Osteoblast (primary cell): ENCODE measurements around the gene TRPM7. TPM values are rescaled to one million over a fixed set of nuclear protein-coding genes. Genes with fewer than 3 reads are reported as not detected.
A peak's percentile ranks its signal among the peaks of the same experiment; 100 is the strongest.

ENCODE experiments used
- DNase-seq: peaks from one replicate; pipeline ENCODE4 v3.0.0; 2011; ENCODE audit warnings: low spot score, mixed read lengths; ENCODE audit not compliant: insufficient read length; ENCODE audit errors: missing footprints
- H2AFZ ChIP-seq: 2 replicates; pipeline ENCODE4 v1.6.0; 2011; ENCODE audit warnings: mild to moderate bottlenecking, low read length
- H3K27ac ChIP-seq: 2 replicates; pipeline ENCODE4 v1.5.1; 2011; ENCODE audit warnings: mild to moderate bottlenecking, low read depth, low read length, moderate library complexity
- H3K27me3 ChIP-seq: 2 replicates; pipeline ENCODE4 v1.6.0; 2012; ENCODE audit warnings: mild to moderate bottlenecking, control low read depth, inconsistent platforms, low read length, moderate library complexity; ENCODE audit not compliant: insufficient read depth
- H3K36me3 ChIP-seq: 2 replicates; pipeline ENCODE4 v1.5.1; 2011; ENCODE audit warnings: mild to moderate bottlenecking, low read length, control low read depth, moderate library complexity; ENCODE audit not compliant: insufficient read depth
- H3K4me1 ChIP-seq: 2 replicates; pipeline ENCODE4 v1.5.1; 2011; ENCODE audit warnings: mild to moderate bottlenecking, low read length, control low read depth, moderate library complexity; ENCODE audit not compliant: insufficient read depth
- H3K4me2 ChIP-seq: 2 replicates; pipeline ENCODE4 v1.6.0; 2011; ENCODE audit warnings: mild to moderate bottlenecking, low read length; ENCODE audit not compliant: insufficient read depth
- H3K4me3 ChIP-seq: fragments of 200-600 bp; sonication (generic); 3 replicates; pipeline ENCODE4 v1.5.1; 2012; ENCODE audit warnings: mild to moderate bottlenecking, low read length, inconsistent platforms; ENCODE audit not compliant: insufficient read depth
- H3K79me2 ChIP-seq: 2 replicates; pipeline ENCODE4 v1.6.0; 2012; ENCODE audit warnings: mild to moderate bottlenecking, low read length, control low read depth, inconsistent platforms; ENCODE audit not compliant: insufficient read depth
- H3K9me3 ChIP-seq: 2 replicates; pipeline ENCODE4 v1.5.1; 2011; ENCODE audit warnings: low read depth, low read length, control low read depth
- H4K20me1 ChIP-seq: 2 replicates; pipeline ENCODE4 v1.6.0; 2012; ENCODE audit warnings: mild to moderate bottlenecking, low read length, control low read depth; ENCODE audit not compliant: insufficient read depth
- total RNA-seq: library from RNA; depleted of rRNA; stranded (reverse); fragments of >200 nt; gene quantifications from 2 replicates; pipeline ENCODE4 v1.2.3, GENCODE V29; 2012
- TF ChIP-seq, protein P1 (sequence below): IDR thresholded peaks from 2 replicates; pipeline ENCODE4 v1.5.1; 2011; ENCODE audit warnings: mild to moderate bottlenecking, low read depth, low read length, moderate library complexity; ENCODE audit errors: extremely low read depth

TRPM7 gene
- total RNA-seq, 1 donor: 116 TPM

DNA sequence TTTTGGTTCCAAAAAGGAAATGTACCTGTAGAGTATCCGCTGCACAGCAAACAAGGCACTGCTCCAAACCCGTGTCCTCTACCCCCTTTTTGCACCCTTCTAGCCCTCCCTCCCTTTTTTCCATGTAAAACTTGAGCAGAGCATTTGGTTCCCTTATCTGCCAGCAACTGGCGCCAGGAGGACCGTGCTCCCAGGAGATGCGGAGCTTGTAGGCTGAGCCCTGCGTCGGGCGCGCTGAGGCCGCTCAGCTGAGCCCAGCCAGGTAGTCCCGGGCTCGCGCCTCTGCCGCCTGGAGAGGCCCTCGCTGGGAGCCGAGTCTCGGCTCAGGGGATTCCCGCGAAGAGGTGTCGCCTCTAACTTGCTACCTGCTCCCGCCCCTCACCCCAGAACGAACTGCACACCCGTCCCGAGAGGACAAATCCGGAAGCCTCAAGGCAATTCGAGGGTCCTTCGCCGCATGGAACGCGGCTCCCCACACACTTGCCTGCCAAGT lies 575 bp downstream of the TRPM7 start:
- Histone ChIP-seq H3K4me1 (peaks cover 22% of the 10 kb centered on the region), H2AFZ (peak overlapping the region; percentile 97), H3K9me3 (no peaks in the 10 kb centered on the region), H3K4me2 (peak overlapping the region; percentile 78), H3K79me2 (peaks cover 54% of the 10 kb centered on the region), H3K4me3 (peak overlapping the region; percentile 99), H3K36me3 (peaks cover 9% of the 10 kb centered on the region), H4K20me1 (peaks cover 17% of the 10 kb centered on the region), H3K27ac (peak overlapping the region; percentile 93), H3K27me3 (no peaks in the 10 kb centered on the region)
- peak; percentile 77 for DNase-seq
- TF ChIP-seq, protein P1, sequence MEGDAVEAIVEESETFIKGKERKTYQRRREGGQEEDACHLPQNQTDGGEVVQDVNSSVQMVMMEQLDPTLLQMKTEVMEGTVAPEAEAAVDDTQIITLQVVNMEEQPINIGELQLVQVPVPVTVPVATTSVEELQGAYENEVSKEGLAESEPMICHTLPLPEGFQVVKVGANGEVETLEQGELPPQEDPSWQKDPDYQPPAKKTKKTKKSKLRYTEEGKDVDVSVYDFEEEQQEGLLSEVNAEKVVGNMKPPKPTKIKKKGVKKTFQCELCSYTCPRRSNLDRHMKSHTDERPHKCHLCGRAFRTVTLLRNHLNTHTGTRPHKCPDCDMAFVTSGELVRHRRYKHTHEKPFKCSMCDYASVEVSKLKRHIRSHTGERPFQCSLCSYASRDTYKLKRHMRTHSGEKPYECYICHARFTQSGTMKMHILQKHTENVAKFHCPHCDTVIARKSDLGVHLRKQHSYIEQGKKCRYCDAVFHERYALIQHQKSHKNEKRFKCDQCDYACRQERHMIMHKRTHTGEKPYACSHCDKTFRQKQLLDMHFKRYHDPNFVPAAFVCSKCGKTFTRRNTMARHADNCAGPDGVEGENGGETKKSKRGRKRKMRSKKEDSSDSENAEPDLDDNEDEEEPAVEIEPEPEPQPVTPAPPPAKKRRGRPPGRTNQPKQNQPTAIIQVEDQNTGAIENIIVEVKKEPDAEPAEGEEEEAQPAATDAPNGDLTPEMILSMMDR: no peak

DNA sequence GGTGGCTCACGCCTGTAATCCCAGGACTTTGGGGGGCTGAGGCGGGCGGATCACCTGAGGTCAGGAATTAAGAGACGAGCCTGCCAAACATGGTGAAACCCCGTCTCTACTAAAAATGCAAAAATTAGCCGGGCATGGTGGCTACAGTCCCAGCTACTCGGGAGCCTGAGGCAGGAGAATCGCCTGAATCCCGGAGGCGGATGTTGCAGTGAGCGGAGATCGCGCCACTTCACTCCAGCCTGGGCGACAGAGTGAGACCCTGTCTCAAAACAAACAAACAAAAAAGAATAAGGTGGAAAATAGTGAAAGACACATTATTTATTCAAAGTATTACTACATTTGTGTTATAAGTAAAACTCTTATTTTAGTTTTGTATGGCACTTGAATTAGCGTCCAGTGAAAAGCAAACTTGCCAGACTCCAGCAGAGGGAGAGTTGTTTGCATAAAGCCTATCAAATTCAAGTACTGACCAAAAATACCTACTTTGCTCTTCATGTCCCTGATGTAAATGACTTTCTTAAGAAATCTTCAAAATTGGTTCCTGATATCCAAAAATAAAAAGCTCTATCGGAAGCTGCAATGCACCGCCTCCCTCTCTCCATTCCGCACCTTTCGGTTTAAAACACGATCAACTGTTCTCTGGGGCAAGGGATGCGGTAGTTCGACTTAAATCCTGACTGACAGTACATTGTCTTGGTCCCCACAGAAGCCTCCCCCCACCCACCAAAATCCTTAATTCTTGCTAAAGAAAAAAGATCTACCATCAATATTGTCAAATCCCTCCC lies 1.2 kb downstream of the TRPM7 start:
- H3K4me3 ChIP-seq: peak overlapping the region; percentile 99
- no peaks in the 10 kb centered on the region for H3K27me3 ChIP-seq
- H3K79me2 ChIP-seq: peaks cover 61% of the 10 kb centered on the region
- DNase-seq: no peak
- H3K4me1 ChIP-seq: peaks cover 22% of the 10 kb centered on the region
- TF ChIP-seq, protein P1: peak; percentile 10
- peak overlapping the region; percentile 93 for H3K27ac ChIP-seq
- peaks cover 18% of the 10 kb centered on the region for H4K20me1 ChIP-seq
- peak overlapping the region; percentile 97 for H2AFZ ChIP-seq
- peaks cover 9% of the 10 kb centered on the region for H3K36me3 ChIP-seq
- H3K4me2 ChIP-seq: peak overlapping the region; percentile 78
- H3K9me3 ChIP-seq: no peaks in the 10 kb centered on the region

DNA sequence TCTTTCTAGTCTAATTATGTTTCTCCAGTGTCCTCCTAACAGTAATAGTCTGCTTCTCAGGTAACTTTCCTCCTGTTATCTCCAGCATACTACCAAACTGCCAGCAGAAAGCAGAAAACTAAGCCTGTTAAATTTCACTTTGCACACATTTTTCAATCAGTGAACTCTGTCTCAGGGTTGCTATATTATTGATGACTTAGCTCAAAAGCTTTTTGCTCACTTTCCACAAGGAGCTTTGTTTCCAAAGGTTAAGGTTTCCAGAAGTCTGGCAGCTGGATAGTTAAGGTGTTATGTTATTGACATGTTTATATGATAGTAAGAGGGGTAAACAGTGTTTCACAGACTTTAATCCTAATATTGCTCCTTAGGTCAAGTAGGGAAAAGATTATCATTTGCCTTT lies 5.1 kb downstream of the TRPM7 start:
- Histone ChIP-seq H3K4me3 (no peak overlapping the region), H3K4me1 (peaks cover 23% of the 10 kb centered on the region), H3K36me3 (peaks cover 9% of the 10 kb centered on the region), H3K9me3 (no peaks in the 10 kb centered on the region), H3K27ac (no peak overlapping the region), H4K20me1 (peaks cover 24% of the 10 kb centered on the region), H3K79me2 (peaks cover 96% of the 10 kb centered on the region), H3K27me3 (no peaks in the 10 kb centered on the region), H3K4me2 (no peak overlapping the region), H2AFZ (no peak overlapping the region)
- TF ChIP-seq, protein P1: no peak
- DNase-seq: no peak

DNA sequence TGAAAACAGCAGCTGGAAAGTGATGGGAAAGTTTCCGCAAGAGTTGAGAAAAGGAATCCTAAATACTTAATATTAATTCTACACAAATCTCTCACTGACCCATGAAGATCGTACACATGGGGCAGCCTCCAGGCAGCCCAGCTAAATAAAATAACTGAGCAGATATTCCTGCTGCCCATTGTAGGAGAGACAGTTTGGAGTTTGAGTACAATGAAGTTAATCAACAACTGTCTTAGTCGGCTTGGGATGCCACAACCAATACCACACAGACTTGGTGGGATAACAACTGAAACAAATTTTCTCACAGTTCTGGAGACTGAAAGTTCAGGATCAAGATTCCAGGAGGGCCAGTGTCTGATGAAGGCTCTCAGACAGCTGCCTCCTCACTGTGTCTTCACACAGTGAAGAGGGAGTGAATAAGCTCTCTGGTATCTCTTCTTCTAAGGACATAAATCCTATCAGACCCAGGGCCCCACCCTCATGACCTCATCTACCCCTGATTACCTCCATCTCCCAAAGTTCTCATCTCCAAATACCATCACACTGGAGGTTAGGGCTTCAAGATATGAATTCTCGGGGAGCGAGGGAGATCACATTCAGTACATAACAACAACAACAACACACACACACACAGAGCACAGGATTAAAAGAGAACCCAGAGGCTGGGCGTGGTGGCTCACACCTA lies 9.7 kb downstream of the TRPM7 start:
- Histone ChIP-seq H3K4me2 (peak overlapping the region; percentile 8), H3K79me2 (peaks cover 92% of the 10 kb centered on the region), H2AFZ (no peak overlapping the region), H3K9me3 (no peaks in the 10 kb centered on the region), H4K20me1 (peaks cover 20% of the 10 kb centered on the region), H3K36me3 (no peaks in the 10 kb centered on the region), H3K27me3 (no peaks in the 10 kb centered on the region), H3K4me3 (no peak overlapping the region), H3K27ac (peak overlapping the region; percentile 38), H3K4me1 (peaks cover 9% of the 10 kb centered on the region)
- TF ChIP-seq, protein P1: no peak
- DNase-seq: no peak
